GM19438 (cell line): ENCODE measurements around the gene CD99.

Experiments used
- ATAC-seq: cut with Tn5 transposase; IDR thresholded peaks from one replicate; pipeline ENCODE4 v1.9.1; 2021; ENCODE audit warnings: low read depth; ENCODE audit not compliant: unreplicated experiment

The CD99 gene, protein sequence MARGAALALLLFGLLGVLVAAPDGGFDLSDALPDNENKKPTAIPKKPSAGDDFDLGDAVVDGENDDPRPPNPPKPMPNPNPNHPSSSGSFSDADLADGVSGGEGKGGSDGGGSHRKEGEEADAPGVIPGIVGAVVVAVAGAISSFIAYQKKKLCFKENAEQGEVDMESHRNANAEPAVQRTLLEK

DNA sequence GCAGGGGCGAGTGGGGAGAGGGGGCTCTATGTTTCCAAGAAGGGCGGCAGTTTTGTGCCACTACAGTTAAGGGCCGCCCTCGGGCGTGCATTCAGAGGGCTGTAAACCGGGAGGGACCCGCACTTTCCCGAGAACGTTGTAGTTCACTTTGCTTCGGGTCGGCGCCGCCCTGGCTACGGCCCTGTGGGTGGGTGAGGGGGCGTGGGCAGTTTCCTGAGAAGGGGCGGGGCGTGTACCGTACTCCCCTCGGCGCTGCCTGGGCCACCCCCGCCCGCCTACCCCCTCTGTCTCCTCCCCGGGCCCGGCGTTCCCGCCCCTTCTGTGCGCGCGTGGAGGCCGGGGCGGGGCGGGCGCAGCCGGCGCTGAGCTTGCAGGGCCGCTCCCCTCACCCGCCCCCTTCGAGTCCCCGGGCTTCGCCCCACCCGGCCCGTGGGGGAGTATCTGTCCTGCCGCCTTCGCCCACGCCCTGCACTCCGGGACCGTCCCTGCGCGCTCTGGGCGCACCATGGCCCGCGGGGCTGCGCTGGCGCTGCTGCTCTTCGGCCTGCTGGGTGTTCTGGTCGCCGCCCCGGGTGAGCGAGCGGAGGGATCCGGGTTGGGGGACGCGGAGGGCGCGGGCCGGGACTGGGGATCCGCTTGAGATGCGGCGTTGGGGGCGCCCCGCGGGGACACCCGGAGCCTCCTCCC, at the start of gene CD99:
Gene CD99, plus strand, starts transcription at position 440 of the 687 bp plus-strand sequence. Its CDS starts 66 bp downstream, at position 506.
- ATAC-seq, result peak; percentile 69

DNA sequence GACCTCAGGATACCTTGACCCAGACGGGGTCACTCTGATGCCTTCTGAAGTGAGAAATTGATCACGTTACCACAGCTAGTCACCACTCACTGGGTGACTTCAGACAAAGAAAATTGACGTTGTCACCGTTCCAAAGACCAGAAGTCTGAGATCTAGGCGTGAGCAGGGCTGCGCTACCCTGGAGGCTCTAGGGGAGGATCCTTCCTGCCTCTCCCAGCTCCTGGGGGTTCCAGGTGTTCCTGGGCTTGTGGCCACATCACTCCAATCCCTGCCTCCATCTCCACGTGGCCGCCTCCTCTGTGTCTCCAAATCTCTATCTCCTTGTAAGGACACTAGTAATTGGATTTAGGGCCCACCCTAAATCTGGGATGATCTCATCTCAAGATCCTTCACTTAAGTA, 48.9 kb upstream of the CD99 start:
- no peak for ATAC-seq

DNA sequence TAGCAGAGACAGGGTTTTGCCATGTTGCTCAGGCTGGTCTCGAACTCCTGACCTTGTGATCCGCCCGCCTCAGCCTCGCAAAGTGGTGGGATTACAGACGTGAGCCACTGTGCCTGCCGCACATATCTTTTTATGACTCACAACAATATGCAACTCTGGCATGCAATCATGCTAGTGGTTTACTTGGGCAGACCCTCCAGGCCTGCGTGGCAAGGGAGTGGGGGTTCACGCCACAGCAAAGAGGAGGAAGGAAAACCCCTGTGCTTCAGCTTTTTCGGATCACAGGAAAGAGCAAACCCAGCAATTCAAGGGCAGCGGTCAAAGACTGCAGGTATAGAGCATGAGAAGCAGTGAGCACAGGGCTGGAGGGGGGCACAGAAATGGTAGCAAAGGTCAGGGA, 48.3 kb upstream of the CD99 start:
- no peak for ATAC-seq

DNA sequence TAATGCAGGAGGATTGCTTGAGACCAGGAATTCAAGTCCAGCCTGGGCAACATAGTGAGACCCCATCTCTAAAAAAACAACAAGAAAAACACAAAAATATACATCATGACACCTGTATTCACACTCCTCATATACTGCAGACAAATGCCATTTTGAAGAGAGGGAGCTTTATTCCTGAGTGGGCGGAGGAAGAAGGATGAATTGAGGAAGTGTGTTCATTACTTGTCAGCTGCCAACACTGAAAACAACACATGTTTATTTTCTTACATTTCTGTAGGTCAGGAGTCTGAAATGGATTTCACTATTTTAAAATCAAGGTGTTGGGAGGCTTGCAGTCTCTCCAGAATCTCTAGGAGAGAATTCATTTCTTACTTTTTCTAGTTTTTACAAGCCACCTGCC, 47.2 kb upstream of the CD99 start:
- no peak for ATAC-seq

DNA sequence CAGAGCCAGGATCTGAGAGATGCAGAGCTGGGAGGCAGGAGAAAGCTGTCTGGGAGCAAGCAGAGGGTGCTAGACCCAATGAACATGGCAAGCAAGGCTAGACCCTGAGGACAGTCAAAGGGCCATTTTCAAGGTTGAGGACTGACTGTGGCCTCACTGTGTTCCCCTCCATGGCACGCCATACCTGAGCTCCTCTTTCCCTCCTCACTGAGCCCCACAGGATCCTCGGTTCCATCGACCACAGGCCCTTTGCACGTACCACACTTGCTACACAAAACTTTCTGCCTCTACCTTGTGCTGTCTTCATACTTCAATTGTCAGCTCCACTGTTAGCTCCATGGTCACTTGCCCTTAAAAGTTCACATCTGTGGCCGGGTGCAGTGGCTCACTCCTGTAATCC, 45.5 kb upstream of the CD99 start:
- ATAC-seq, result no peak

DNA sequence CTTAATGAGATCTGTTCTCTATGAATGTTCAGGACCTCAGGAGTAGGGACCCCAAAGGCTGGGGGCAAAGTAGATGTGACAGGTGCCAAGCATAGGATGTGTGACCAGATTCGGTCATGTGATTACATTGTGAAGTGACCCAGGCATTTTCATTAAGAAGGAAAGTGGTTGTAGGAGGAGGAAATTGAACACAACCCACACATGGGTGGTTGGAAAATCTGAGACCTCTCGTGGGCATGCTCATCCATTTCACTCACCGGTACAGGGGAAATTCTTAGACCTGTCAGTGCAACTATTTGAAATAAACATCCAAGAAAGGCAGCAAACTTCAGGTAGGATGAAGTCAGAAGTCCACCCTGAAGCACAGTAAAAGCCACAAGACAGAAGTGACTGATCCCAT, 43.5 kb upstream of the CD99 start:
- ATAC-seq, result no peak

DNA sequence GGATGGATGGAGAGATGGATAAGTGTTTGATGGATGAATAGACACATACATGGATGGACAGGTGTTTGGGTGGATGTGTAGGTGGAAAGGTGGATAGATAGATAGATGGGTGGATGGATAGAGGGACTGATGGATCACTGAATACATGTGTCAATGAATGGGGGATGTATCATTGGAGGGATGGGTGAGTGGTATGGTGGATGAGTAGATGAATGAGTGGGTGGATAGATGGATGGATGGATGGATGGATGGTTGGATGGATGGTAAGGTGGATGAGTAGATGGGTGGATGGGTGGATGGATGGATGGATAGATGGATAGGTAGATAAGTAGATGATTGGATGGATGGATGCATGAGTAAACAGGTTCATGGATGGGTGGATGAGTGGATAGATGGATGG, 41.1 kb upstream of the CD99 start:
- no peak for ATAC-seq

DNA sequence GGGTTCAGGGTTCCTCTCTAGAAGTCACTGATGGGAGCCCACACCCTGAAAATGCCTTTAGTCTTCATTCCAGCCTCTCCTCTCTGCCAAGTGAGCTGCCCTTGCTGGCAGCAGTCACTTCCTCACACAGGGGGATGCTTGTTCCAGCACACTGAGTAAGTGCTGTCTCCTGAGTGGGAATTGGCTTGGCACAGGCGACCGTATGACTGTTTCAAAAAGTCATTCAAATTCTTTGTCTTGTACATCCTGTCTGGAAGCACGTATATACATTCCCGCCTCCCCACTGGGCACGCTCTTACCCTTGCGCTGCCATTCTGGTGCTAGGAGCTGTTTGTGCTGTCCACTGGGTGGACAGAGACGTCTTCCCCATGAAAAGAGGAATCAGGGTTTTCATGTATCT, 40.2 kb upstream of the CD99 start:
- ATAC-seq, result no peak

DNA sequence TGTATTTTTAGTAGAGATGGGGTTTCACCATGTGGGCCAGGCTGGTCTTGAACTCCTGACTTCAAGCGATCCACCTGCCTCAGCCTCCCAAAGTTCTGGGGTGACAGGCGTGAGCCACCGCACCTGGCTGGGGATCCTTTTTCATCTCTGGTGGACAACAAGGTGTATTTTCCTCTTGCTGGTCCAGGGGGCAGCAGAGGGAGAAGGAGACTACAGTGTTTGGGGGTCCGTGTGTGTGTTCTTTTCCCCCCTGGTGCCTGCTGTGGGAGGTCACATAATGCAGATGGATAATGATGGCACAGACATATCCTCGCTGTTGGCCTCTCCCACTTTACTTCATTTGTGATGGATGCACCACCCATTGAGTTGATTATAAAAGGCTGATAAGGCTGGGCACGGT, 39.0 kb upstream of the CD99 start:
- ATAC-seq, result no peak

DNA sequence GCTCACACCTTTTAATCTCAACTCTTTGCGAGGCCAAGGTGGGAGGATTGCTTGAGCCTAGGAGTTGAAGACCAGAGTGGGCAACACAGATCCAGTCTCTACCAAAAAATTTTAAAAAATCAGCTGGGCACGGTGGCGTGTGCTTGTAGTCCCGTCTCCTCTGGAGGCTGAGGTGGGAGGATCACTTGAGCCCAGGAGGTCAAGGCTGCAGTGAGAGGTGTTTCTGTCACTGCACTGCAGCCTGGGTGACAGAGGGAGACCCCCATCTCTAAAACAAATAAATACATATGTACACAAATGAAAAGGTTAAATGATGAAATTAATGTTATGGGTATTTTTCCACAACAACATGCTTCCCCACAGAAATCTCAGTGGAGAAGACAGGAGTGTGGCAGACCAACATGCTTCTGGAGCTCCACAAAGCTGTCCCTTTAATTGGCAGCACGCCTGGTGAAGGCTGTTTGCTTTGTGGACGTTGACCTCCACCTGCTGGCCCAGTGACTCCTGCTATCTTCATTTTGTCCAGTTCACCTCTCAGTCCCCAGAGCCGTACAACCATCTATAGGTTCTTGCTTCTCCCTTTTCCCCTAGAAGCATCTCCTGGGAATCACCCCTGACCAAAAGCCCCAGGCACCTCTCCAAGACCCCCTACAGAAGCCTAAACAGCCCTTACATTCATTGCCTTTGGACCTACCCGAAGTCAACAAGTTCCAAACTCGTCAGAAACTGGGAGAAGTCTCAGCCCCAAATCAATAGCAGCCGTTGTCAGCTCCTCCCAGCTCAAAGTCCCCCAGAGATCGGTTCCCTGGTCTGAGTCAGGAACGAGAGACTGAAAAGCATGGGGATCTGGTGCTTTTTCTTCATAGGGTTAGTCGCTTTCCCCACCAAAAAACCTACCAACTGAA, 36.4 kb upstream of the CD99 start:
- ATAC-seq, result no peak

DNA sequence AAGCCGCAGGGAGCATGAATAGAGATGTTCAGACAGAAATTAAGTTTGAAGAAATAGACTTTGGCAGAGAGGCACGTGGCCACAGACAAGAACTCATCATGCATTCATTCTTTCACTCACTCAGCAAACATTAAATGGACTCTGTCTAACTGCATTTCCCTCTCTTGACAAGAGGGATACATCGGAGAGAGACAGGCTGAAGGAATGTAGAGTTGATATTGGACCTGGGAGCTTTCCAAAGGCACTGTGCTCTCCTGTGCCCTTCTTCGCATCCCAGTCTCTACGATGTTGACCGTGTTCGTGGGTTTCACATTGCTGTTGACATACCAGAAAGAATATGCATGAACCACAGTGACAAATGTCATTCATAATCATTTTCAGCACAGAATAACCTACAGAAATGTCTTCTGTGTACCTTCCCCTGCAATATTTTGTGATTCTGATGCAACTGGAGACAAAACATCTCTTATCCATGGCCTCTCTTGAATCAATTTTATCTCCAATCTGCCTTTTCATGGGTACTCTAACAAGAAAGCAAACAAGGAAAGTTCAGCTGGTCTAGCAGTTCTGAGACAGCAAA, 34.7 kb upstream of the CD99 start:
- no peak for ATAC-seq

DNA sequence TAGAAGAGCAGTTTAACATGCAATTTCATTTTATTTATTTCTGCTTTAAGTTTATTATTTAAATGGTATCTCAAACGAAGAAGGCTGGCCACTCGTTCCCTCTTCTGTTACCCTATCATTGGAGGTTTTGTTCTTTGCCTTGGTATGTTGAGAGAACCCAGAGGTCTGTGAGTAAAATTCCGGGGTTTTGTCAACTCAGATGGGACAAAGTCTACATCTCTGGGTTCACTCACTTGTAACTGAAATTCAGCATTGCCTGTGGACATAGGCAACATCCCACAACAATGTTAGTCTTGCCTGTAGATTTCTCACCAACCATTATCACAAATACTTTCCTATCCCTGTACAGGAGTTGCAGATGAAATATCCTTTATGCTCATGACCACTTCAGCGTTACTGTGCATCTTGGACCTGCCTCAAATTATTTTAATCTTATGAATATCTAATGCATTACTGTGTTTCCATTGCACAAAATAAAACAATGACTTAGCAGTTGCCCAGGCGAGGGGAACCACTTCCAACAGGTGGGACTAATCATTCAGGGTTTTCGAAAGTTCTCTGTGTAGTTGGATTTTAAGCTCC, 33.5 kb upstream of the CD99 start:
- ATAC-seq, result no peak

DNA sequence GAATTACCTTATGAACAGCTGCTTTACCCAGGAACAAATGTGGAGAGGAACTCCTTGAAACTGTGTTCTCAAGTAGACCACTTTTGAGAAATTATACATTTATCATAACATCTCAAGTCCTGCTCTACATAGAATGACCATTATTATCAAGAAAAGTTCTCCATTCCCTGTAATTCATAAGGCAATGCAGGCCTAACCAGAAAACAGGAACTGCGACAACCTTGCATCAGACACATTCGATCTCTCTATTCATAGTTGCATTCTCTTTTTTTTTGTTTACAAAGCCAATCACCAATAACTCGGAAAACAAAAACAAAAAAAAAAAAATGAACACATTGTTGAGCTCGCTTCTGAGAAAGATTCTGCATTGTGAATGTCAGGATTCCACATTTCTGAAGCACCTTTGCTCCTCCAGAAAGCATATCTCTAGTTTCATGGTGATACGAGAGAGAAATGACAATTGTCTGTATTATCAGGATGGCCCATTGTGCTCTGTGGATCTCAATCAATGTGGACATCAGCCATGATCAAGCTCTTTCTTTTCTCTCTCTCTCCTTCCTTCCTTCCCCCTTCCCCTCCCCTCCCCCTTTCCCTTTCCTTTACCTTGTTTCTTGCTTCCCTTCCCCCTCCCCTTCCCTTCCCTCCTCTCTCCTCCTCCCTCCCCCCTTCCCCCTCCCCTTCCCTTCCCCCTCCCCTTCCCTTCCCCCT, 32.4 kb upstream of the CD99 start:
- ATAC-seq, result no peak

DNA sequence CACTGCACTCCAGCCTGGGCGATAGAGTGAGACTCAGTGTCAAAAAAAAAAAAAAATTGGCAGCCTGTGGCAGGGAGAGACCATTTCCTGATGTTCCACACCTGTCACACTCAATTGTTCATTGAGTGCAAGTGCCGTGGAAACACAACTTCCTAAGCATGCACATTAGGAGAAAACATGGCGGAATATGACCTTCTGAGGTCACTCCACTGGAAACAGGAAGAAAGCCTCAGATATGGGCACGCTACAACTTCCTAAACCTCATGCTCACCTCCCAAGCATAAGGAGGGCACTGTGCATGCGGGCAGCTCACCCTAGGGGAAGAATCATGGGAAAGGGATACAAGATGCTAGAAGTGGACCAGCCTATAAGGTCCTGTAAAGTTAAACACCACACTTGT, 28.5 kb upstream of the CD99 start:
- ATAC-seq, result no peak

DNA sequence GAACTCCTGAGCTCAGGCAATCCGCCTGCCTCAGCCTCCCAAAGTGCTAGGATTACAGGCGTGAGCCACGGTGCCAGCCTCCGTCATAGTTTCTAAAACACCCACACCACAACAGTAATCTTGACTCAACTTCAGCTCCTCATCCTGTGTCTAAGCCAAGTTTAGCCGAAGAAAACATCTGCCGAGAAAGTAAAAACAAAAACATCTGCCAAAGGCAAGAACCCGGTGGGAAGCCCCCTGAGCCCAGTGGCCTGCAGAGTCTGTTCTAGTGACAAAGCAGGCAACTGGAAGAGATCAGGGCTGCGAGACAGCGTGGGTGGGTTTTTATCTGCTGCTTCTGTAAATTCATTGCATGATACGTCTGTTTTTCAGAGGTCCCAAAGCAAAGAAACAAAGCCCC, 26.6 kb upstream of the CD99 start:
- ATAC-seq, result no peak

DNA sequence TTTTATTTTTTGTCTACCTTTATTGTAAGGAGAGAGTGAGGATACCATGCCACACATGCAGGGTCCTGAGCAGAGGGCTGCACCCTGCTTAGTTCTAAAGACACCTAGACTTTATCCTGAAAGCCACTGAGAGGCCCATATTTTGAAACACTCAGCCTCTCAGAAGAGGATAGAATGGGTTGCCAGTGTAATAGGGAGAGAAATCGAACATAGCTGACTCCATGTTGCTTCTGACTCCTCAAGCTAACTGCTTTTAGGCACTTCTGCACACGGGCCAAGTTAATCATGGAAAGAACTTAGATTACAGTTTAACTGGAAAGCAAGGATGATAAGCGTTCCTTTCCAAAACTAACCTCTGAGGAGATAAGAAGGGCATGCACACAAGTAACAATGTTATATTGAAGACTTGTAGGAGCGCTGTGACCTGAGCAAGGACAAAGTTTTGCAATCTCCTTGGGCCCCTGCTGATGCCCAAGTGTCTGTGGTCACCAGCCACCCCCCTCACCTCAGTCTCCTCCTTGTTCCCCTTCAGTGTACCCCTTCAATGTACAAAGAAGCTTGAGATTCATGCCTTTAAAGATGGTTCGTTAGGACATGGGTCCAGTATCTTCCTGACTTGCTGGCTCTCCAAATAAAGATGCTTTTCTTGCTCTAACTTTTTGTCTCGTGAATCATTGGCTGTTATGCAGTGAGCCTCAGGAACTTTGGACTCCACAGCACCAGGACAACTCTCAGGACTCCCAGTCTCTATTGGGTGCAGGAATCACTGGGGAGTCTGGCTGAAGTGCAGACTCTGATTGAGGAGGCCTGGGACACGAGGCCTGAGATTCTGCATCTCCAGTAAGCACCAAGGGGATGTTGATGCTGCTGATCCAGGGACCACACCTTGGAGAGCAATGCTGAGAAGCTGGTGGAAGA, 25.4 kb upstream of the CD99 start:
- ATAC-seq, result no peak

DNA sequence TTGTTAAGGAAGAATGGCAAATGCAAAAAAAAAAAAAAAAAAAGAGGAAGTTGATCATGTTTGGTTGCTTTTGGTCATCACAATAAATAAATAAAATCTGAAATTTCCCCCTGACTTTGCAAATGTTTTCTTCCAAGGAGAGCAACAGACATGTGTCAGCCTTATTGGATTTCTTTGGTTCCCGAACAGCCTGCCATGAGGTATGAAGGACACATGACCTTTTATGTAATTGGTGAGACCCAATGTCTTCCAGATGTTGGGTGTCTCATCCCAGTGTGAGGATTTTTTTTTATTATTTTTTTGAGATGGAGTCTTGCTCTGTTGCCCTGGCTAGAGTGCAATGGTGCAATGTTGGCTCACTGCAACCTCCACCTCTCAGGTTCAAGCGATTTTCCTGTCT, 24.6 kb upstream of the CD99 start:
- ATAC-seq, result no peak

DNA sequence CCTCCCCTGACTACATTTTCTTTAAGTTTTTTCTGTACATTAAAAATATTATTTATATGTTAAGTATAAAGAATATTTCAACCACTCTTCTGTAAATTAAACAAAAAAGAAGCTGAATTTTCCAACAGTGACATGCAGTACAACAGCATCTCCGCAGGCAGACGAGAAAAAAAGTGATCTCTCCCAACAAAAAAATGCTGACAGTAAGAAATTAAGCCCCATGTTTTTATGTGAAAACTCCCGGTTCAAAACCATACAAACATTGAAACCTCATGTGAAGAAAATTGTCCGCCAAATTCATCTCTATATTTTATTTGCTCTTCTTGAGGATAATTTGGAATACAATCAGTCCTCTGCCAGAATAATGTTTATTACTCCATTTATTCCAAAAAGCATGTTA, 20.1 kb upstream of the CD99 start:
- ATAC-seq, result no peak

DNA sequence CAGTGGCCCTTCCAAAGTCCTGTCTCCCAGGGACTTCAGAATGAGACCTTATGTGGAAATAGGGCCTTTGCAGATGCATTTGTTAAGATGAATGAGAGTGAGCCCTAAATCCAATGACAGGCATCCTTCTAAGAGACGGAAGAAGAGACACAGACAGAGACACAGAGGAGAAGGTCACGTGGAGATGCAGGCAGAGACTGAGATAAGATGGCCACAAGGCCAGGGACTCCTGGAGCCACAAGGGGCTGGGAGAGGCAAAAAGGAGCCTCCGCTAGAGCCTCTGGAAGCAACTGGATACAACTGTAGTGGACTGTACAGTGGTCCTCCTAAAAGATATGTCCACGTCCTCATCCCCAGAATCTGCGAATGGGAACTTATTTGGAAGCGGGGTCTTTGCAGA, 19.0 kb upstream of the CD99 start:
- no peak for ATAC-seq
